ENCODE data around the gene G2E3.
"Not testable (repeated sequence)": the region's sequence is repeated elsewhere in the genome, so short reads cannot be mapped to it uniquely, and the experiment has no call there.

Gene G2E3

DNA sequence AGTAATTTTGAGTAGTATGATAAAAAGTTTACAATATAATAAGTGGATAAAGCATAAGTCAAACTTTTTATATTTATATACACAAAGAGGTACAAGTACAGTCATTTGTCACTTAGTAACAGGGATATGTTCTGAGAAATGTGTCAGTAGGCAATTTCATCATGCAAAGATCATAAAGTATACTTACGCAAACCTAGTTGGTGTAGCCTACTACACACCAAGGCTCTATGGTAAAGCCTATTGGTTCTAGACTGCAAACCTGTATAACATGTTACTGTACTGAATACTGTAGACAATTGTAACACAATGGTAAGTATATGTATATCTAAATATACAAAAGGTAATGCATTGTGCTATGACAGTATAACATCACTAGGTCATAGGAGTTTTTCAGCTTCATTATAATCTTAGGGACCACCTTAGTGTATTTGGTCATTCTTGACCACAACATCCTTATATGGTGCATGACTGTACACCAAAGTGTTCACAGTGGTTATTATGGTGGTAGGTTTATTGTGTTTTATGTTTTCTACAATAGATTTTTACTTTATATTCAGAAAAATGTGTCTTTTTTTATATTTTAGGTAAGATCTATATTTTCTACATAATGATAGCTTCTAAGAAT lies 48.3 kb downstream of the G2E3 start:
- FAIRE-seq: peak; percentile 80

DNA sequence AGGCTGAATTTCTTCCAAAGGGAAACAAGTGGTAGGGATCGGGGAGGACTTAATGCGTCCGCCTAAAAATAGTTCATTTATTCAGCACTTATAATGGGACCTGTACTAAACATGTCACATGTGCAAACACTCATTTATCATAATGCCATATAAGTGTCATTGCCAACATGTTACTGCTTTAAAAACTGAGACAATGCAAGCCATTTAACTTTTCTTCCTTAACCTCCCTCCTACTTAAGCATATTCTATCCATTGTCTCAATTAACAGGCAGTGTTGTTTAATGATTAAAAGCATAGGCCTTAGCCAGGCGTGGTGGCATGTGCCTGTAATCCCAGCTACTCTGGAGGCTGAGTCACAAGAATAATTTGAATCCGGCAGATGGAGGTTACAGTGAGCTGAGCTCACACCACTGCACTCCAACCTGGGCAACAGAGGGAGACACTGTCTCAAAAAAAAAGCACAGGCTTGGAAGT lies 49.6 kb downstream of the G2E3 start:
- no peak for FAIRE-seq

DNA sequence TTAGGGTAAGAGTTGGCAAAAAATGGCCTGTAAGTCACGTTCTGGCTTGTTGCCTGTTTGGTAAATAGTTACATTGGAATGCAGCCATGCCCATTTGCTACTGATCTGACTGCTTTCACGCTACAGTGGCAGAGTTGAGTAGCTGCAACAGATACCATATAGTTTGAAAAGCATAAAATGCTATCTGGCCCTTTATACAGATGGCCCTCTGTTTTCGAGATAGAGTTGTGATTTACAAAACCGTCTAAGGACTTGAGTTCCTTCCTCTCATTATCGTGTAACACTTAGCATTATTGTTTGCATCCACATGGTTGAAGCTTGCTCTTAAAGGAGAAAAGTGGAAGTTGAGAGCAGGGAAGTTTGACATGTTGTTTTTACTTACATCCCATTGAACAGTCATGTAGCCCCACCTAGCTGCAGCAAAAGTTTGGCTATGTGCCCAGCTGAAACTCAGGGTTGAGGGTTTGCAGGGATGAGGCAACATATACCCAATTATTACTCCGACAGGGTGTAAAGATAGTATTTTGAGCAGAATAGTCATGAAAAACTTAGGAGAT lies 51.9 kb downstream of the G2E3 start:
- no peak for FAIRE-seq

DNA sequence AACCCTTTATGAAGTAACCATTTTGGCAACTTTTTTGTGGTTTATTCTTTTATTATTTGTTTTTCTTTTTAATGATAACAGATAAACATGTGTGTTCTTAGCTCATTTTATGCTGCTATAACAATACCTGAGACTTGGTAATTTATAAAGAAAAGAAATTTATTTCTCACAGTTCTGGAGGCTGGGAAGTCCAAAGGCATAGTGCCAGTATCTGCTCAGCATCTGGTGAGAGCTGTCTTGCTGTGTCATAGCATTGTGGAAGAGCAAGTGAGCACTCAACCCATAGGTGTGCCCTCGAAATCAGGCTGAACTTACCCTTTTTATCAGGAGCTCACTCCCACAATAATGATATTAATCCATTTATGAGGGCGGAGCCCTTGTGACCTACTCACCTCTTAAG lies 55.2 kb downstream of the G2E3 start:
- FAIRE-seq: no peak

DNA sequence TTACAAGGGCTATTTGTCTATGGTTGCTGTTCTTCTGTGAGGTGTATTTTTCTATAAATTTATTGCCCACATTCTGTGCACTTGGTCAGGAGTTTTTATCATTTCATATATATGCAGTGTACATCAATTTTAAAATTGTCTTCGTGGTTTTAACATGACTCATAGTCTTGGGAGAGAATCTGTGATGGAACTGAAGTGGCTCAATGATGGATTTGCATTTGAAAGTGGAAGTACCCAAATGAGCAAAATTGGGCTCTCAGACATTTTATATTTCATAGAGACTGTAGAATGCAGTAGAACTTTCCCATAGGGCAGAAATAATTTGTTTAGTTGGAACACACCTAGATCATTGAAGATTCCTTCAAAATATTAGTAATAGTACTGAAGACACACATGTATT lies 61.2 kb downstream of the G2E3 start:
- no peak for FAIRE-seq

DNA sequence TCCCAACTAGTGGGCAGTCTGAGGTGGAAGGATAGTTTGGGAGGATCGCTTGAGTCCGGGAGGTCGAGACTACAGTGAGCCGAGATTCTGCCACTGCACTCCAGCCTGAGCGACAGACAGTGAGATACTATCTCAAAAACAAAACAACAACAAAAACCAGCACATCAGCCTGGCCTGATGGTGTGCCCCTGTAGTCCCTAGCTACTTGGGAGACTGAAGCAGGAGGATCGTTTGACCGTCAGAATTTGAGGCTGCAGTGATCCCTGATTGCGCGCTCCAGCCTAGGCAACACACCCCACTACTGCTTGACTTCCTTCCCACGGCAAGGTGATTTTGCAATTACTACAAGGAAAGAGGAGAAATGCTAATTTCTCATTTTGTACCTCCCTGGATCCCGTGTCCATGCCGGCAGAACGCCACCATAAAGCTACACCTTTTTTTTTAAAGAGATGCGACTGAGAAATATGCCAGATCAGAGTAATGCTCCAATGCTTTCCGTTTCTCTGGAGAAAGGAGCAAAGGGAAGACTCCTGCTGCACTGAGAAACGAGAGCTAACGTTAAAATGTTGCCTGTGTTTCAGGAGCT lies 62.5 kb downstream of the G2E3 start:
- no peak for FAIRE-seq

DNA sequence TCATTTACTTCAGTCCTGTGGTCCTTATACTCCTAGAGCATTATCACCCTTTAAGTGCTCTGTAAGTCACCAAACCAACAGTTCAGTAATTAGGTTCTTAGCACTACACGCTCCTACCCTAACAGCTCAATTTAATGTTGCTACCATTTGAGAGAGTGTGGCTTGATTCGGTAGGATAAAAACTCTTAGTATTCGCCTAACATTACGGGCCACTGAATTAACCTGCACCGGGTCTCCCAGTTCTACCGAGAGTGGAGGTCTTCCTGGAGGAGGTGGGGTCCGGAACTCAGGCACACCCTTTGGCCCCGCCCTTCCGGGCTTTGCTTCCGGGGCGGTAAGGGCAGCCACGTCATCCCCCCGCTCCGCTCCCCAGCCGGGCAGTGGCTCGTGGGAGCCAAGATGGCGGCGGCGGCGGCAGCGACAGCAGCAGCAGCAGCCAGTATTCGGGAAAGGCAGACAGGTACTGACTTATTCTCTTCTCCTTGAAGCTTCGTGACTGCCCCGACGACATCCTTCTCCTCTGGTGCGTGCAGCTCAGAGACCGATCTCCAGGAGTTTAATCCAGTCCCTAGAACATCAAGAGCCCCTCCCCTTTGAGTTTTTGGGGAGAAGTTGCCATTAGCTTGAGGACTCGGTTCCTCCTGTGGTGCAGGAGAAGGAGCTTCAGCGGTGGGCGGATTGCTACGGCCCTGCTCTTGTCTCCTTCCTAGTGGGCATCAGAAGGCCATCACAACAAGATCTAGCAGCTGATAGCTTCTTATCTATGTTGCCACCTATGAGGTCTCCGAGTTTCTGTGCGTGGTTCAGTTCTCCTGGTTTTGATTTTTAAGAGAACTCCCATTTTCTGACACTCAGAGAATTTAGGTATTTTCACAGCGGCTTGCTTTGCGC lies 63.2 kb downstream of the G2E3 start, which contains the start of gene SCFD1:
TSS of gene SCFD1 (plus strand) at position 380 of the 891 bp plus-strand sequence. CDS start at position 400, 20 bp downstream.
- FAIRE-seq: peak; percentile 70

DNA sequence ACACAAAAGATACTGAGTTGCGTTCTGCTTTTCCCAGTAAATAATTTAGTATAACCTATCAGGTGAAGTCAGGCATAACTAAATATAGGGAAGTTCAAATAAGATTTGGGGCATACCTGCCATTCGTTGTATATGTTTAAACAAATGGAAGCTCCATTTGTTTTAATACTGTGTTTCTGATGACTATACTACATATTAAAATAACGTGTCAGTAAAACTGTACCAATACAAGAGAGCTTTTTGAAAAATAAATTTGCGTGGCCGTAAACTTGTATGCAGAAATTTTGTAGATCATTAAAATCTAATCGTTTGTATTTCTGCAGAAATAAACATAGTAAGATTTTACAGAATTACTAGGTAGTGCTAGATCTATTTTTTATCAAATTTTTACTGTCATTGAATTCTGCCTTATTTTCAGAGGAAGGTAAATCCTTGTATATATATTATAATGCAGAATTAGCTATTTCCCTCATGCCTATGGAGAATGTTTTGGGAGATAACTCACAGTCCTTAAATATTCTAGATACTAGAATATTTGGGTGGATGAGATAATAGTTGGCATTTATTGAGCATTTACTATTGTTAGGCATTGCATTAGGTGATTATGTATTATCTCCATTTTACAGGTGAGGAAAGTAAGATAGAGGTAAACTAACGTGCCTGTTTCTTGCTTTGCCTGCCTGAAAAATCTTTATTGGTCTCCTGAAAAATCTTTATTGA lies 64.6 kb downstream of the G2E3 start:
- FAIRE-seq: no peak

DNA sequence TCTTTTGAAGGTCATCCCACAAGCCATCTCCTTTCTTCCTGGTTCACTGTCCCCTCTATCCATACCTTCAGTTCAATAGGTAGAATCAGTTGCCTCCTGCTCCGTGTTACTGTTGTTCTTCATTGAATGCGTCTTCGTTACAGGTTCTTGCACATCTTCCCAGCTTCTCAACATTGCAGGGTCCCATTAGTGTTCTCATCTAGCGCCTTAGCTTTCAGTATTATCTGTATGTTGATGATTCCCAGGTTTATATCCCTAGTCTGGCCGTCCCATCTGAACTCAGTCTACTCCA lies 65.1 kb downstream of the G2E3 start:
- no peak for FAIRE-seq

DNA sequence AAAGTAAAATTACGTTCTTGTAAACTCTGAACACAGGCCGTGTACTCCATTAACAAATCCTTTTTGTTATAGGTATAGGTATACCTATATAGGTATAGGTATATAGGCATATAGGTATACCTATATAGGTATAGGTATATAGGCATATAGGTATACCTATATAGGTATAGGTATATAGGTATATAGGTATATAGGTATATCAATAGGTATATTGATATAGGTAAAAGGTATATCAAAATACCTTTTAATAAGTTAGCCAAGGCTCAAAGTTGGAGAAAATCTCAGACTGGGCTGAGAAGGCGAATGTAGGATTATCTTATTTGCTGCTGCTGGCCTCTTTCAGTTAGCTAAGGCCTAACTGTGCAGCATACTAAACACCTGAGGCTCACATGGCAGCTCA lies 66.6 kb downstream of the G2E3 start:
- FAIRE-seq: no peak

DNA sequence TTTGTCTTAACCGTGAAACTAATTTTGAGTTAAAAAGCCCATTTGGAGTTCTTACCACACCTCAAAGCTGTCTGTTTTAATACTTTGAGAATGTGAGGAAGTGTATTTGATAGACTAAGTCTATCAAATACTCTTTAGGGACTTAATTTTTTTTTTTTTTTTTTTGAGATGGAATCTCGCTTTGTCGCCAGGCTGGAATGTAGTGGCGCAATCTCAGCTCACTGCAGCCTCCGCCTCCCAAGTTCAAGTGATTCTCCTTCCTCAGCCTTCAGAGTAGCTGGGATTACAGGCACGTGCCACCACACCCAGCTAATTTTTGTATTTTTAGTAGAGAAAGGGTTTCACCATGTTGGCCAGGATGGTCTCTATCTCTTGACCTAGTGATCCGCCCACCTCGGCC lies 70.5 kb downstream of the G2E3 start:
- not testable (repeated sequence) for FAIRE-seq

DNA sequence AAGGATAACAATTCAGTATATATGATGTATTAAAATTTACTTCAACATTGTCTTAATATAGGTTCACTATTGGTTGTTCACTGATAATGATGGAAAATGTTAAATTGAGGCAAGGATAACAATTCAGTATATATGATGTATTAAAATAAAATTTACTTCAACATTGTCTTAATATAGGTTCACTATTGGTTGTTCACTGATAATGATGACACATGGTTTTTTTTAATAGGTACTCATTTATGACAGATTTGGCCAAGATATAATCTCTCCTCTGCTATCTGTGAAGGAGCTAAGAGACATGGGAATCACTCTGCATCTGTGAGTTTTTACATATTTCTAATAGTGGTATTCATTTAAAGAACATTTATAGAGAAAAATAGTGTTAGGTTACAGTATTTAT lies 71.3 kb downstream of the G2E3 start:
- peak; percentile 34 for FAIRE-seq

DNA sequence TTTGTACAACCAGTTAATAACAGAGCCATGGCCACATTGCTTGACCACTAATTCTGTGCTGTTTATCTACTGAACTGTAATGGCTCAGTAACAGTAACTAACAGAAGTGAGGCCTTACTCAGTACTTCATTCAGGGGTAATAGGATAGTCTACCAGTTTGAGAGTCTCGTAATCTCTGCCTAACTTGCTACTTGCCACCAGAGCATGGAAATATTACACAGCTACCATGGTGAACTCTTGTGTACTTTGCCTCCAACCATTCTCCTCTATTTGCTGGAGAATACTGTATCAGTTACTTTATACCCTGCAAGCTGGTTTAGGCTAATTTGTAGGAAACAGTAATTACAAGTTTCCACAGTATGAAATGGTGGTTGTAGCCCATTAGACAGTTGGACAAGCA lies 73.8 kb downstream of the G2E3 start:
- no peak for FAIRE-seq

DNA sequence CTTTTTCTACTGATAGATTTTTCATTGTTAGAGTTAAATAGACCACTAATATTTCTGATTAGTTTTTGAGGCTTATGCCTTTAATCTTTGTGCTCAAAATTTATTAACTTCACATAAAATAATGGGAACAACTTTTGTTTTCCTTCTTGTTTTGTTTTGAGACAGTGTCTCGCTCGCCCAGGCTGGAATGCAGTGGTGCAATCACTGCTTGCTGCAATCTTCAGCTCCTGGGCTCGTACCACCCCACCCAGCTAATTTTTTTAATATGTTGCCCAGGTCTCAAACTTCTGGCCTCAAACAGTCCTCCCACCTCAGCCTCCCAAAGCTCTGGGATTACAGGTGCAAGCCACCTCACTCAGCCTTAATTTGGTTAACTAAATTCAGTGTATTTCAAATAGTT lies 80.0 kb downstream of the G2E3 start:
- no peak for FAIRE-seq

DNA sequence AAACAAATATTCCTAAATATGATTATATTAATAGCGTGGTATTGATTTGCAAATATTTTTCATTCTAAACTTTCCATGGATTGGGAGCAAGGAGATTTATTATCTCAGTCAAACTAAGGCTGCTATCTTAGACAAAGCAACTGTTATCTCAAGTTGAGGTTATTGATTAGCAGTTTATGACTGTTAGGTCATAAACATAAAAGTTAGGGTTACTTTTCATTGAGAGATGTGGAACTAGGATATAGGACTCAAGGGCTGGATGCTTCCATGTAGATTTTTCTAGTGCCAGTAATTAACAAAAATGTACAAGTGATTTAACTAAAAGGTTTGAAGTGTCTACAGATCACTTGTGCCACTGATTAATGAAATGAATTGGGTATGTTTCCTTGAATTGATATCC lies 82.2 kb downstream of the G2E3 start:
- FAIRE-seq: no peak

DNA sequence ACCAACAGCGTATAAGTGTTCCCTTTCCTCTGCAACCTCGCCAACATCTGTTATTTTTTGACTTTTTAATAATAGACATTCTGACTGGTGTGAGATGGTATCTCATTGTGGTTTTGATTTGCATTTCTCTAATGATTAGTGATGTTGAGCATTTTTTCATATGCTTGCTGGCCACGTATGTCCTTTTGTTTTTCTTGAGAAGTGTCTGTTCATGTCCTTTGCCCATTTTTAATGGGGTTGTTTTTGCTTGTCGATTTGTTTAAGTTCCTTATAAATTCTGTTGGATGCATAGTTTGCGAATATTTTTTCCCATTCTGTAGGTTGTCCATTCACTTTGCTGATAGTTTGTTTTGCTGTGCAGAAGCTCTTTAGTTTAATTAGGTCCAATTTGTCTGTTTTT lies 85.5 kb downstream of the G2E3 start:
- FAIRE-seq: not testable (repeated sequence)

DNA sequence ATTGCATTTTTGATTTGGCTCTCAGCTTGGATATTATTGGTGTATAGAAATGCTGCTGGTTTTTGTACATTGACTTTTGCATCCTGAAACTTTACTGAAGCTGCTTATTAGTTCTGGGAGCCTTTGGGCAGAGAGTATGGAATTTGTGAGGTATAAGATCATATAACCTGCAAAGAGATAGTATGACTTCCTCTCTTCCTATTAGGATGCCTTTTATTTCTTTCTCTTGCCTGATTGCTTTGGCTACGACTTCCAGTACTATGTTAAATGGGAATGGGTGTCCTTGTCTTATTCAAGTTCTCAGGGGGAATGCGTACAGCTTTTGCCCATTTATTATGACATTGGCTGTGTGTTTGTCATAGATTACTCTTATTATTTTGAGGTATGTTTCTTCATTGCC lies 86.6 kb downstream of the G2E3 start:
- FAIRE-seq: no peak

DNA sequence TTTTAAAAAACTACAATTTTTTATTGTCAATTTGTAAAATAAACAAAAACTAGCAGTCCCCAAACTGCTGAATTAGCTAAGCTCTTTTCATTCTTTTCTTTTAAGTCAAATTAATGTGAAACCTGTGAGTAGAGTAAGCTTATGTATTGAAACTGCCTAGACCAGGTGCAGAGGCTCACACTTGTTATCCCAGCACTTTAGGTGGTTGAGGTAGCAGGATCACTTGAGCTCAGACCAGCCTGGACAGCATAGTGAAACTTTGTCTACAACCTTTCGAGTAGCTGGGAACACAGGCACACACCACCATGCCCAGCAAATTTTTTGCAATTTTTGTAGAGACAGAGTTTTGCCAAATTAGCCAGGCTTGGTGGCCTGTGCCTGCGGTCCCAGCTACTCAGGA lies 89.5 kb downstream of the G2E3 start:
- FAIRE-seq: no peak

DNA sequence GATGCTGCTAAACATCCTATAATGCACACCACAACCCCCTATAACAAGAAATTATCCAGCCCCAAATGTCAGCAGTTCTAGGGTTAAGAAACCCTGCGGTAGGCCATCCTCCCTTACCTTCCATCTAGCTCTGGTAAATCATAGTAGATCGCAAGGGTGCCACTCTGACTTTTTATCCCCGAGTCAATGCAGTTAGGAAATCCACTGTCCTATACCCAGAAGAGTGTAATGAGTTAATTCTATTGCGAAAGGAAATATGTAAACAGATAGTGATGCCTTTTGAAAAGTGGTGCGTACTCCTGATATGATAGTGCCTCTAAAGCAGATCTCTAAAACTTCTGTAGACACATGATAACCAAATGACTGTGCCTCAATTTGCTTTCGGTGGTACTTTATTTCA lies 93.0 kb downstream of the G2E3 start:
- FAIRE-seq: no peak

DNA sequence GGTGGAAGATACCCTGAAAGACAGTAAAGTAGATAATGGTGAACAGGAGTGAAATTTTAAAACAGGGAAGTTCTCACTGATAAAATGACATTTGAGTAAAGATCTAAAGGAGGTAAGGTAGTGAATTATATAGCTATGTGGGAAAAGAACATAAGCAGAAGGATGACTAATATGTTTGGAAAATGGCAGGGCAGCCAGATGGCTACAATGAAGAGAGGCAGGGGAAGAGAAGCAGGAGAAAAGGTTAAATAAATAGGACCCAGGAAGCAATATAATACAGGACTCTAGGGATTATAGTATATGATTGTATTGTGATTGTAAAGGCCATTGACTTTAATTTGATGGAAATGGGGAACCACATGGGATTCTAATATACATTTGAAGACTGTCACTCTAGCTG lies 96.2 kb downstream of the G2E3 start:
- no peak for FAIRE-seq

DNA sequence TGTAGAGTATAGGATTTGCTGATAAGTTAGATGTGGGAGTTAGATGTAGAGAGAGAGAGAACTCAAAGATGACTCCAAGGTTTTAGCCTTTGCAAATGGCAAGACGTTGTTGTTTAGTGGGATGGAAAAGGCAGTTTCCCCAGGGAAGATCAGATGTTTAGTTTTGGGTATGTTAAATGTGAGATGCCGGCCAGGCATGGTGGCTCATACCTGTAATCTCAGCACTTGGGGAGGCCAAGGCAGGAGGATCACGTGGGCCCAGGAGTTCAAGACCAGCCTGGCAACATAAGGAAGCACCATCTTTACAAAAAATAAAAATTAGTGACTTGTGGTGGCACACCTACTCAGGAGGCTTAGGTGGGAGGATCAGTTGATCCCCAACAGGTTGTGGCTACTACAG lies 96.7 kb downstream of the G2E3 start:
- no peak for FAIRE-seq

DNA sequence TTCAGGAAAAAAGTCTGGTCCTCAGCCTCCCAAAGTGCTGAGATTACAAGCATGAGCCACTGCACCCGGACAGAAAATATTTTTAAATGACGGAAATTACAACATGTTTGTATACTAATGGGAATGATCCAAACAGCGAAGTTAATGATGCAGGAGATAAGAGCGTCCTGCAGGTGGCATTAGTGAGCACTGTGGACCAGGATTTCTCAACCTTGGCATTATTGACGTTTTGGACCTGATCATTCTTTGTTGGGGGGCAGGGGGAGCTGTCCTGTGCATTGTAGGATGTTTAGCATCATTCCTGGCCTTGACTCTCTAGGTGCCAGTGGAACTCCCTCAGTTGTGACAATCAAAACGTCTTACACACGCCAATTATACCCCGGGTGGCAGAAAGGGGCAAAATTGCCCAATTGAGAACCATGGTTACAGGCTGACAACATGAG lies 97.3 kb downstream of the G2E3 start:
- FAIRE-seq: no peak

DNA sequence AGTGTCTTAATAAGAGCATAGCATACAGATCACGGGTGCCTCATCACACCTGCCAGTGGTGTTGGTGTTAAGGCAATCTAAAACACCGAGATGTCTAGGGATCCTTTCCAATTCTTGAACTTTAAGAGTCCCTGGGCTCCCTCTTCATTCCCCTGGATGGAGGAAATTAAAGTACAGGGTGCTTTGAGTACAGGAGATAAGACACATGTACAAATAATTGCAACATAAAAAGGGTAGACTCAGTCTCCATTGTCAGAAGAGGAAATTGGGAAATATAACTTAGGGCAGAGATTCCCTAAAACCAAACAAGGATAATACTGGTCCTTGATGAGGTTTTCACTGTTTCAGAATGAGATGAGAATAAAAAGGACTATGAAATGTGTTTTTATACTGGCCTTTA lies 98.1 kb downstream of the G2E3 start:
- FAIRE-seq: no peak
